GM23338 (cell line): Measurements from ENCODE around the gene CLC. TPM values are rescaled to one million over a fixed set of nuclear protein-coding genes. Genes with fewer than 3 reads are reported as not detected.

ENCODE experiments used
- ATAC-seq: fragments of 200-7000 bp; cut with Tn5 transposase; 3 replicates; pipeline ENCODE4 v1.9.1; 2020
- DNase-seq: peaks from one replicate; pipeline ENCODE4 v3.0.0-alpha.2; 2015; ENCODE audit warnings: low spot score
- H2AFZ ChIP-seq: fragments of 200-600 bp; sonication (generic); 2 replicates; pipeline ENCODE4 v1.8.0; 2016; ENCODE audit warnings: antibody characterized with exemption, mild to moderate bottlenecking, moderate library complexity
- H3F3A ChIP-seq: fragments of 200-600 bp; sonication (generic); replicated peaks from 2 replicates; pipeline ENCODE4 v1.8.0; 2017; ENCODE audit warnings: antibody characterized with exemption, mixed run types, low read depth
- H3K27ac ChIP-seq: fragments of 200-600 bp; sonication (generic); 2 replicates; pipeline ENCODE4 v1.6.1; 2016; ENCODE audit warnings: low read depth
- H3K27me3 ChIP-seq: fragments of 200-600 bp; sonication (generic); 2 replicates; pipeline ENCODE4 v1.8.0; 2016; ENCODE audit warnings: mild to moderate bottlenecking, mixed run types, moderate library complexity; ENCODE audit not compliant: insufficient read depth
- H3K36me3 ChIP-seq: fragments of 200-600 bp; sonication (generic); 2 replicates; pipeline ENCODE4 v1.8.0; 2016; ENCODE audit warnings: mild to moderate bottlenecking; ENCODE audit not compliant: insufficient read depth
- H3K4me1 ChIP-seq: fragments of 200-600 bp; sonication (generic); 2 replicates; pipeline ENCODE4 v1.8.0; 2016; ENCODE audit warnings: mild to moderate bottlenecking, moderate library complexity; ENCODE audit not compliant: insufficient read depth
- H3K4me2 ChIP-seq: fragments of 200-600 bp; sonication (generic); 2 replicates; pipeline ENCODE4 v1.7.1; 2017; ENCODE audit warnings: mixed run types
- H3K4me3 ChIP-seq: fragments of 200-600 bp; sonication (generic); 2 replicates; pipeline ENCODE4 v1.6.1; 2016; ENCODE audit warnings: mixed run types
- H3K79me2 ChIP-seq: fragments of 200-600 bp; sonication (generic); replicated peaks from 2 replicates; pipeline ENCODE4 v1.8.0; 2017; ENCODE audit warnings: mild to moderate bottlenecking; ENCODE audit not compliant: insufficient read depth
- H3K9me2 ChIP-seq: fragments of 200-600 bp; sonication (generic); 2 replicates; pipeline ENCODE4 v1.8.0; 2017; ENCODE audit not compliant: insufficient read depth
- H4K20me1 ChIP-seq: fragments of 200-600 bp; sonication (generic); replicated peaks from 2 replicates; pipeline ENCODE4 v1.8.0; 2017; ENCODE audit warnings: mild to moderate bottlenecking; ENCODE audit not compliant: insufficient read depth
- H3K27ac Mint-ChIP-seq: 2 replicates; pipeline ENCODE4 v1.8.0; 2020; ENCODE audit warnings: inconsistent platforms, mild to moderate bottlenecking, moderate library complexity, mixed read lengths
- H3K27me3 Mint-ChIP-seq: 3 replicates; pipeline ENCODE4 v1.8.0; 2022; ENCODE audit warnings: low read depth, mild to moderate bottlenecking, moderate library complexity, mixed read lengths, inconsistent platforms; ENCODE audit not compliant: insufficient read depth, poor library complexity
- H3K36me3 Mint-ChIP-seq: 3 replicates; pipeline ENCODE4 v1.8.0; 2021; ENCODE audit warnings: low read depth, mild to moderate bottlenecking, inconsistent platforms, moderate library complexity, mixed read lengths
- H3K4me1 Mint-ChIP-seq: 3 replicates; pipeline ENCODE4 v1.8.0; 2020; ENCODE audit warnings: mild to moderate bottlenecking, inconsistent platforms, mixed read lengths
- H3K4me3 Mint-ChIP-seq: 3 replicates; pipeline ENCODE4 v1.8.0; 2021; ENCODE audit warnings: moderate library complexity, mild to moderate bottlenecking, inconsistent platforms, mixed read lengths
- H3K9me3 Mint-ChIP-seq: 3 replicates; pipeline ENCODE4 v1.8.0; 2020; ENCODE audit warnings: moderate library complexity, mild to moderate bottlenecking, inconsistent platforms, mixed read lengths
- CREB1 ChIP-seq: fragments of 250-450 bp; sonication (Bioruptor Pico); IDR thresholded peaks from 2 replicates; pipeline ENCODE4 v1.5.0; 2020; ENCODE audit warnings: low read depth, mild to moderate bottlenecking, moderate library complexity
- CTCF ChIP-seq, 2 experiments: fragments of 200-600 bp in 1 of 2; sonication (generic) in 1 of 2; conservative IDR thresholded peaks; 2 replicates each; pipeline versions ENCODE4 v1.5.1 to v1.6.1; 2016 to 2017; ENCODE audit warnings: antibody characterized with exemption in 2 of 2, low read depth in 2 of 2, mild to moderate bottlenecking in 2 of 2, moderate library complexity in 1 of 2
- ETS1 ChIP-seq: IDR thresholded peaks from 2 replicates; pipeline ENCODE4 v1.6.1; 2016; ENCODE audit warnings: antibody characterized with exemption
- EZH2 ChIP-seq: fragments of 200-600 bp; sonication (generic); IDR thresholded peaks from one replicate; pipeline ENCODE4 v1.8.0; 2017; ENCODE audit warnings: antibody characterized with exemption, mild to moderate bottlenecking, low read depth; ENCODE audit not compliant: unreplicated experiment
- EZH2phosphoT487 ChIP-seq: fragments of 200-600 bp; sonication (generic); IDR thresholded peaks from one replicate; pipeline ENCODE4 v1.8.1; 2018; ENCODE audit warnings: antibody characterized with exemption; ENCODE audit not compliant: unreplicated experiment
- JUNB ChIP-seq: IDR thresholded peaks from one replicate; pipeline ENCODE4 v1.6.1; 2016; ENCODE audit warnings: antibody characterized with exemption; ENCODE audit not compliant: unreplicated experiment
- NANOG ChIP-seq: IDR thresholded peaks from 2 replicates; pipeline ENCODE4 v1.6.1; 2016; ENCODE audit warnings: antibody characterized with exemption, borderline replicate concordance
- POLR2AphosphoS5 ChIP-seq: IDR thresholded peaks from 2 replicates; pipeline ENCODE4 v1.6.1; 2016; ENCODE audit warnings: antibody characterized with exemption, low read depth
- STAT1 ChIP-seq: IDR thresholded peaks from one replicate; pipeline ENCODE4 v1.6.1; 2016; ENCODE audit warnings: antibody characterized with exemption; ENCODE audit not compliant: unreplicated experiment
- ZNF114 ChIP-seq: fragments of 250-450 bp; sonication (Bioruptor Pico); IDR thresholded peaks from 2 replicates; pipeline ENCODE4 v1.5.0; 2020; ENCODE audit warnings: mild to moderate bottlenecking, moderate library complexity
- ZNF331 ChIP-seq: fragments of 250-450 bp; sonication (Bioruptor Pico); IDR thresholded peaks from 2 replicates; pipeline ENCODE4 v1.5.0; 2020; ENCODE audit warnings: low read depth, mild to moderate bottlenecking, moderate library complexity
- ZNF462 ChIP-seq: fragments of 250-450 bp; sonication (Bioruptor Pico); IDR thresholded peaks from 2 replicates; pipeline ENCODE4 v1.5.0; 2020; ENCODE audit warnings: mild to moderate bottlenecking, moderate library complexity
- polyA plus RNA-seq: library from polyadenylated mRNA; unstranded; fragments of >200 nt; fragmentation: Nextera tagmentation; extraction: Ambion mirVana; gene quantifications from 2 replicates; pipeline ENCODE4 v1.2.1, GENCODE V29; 2016
- total RNA-seq: library from RNA; depleted of rRNA; stranded (reverse); fragments of >200 nt; shearing (Covaris generic); gene quantifications from 2 replicates; pipeline ENCODE4 v1.2.3, GENCODE V29; 2014

The CLC gene
- total and polyA plus RNA-seq, 2 experiments from 2014 or later: not detected

- no peaks in the 10 kb centered on the region for H4K20me1 ChIP-seq
- H3K27ac ChIP-seq: no peak overlapping the region
- Mint-ChIP-seq H3K4me3 (no peak overlapping the region), H3K27ac (no peak overlapping the region), H3K9me3 (peaks cover 3% of the 10 kb centered on the region; the same call in 1 of the 3 replicates), H3K4me1 (peaks cover 27% of the 10 kb centered on the region), H3K36me3 (no peaks in the 10 kb centered on the region; the same call in 2 of the 3 replicates), H3K27me3 (peaks cover 3% of the 10 kb centered on the region)
- H3K27me3 ChIP-seq: no peaks in the 10 kb centered on the region
- peak overlapping the region; percentile 25; the same call in 1 of the 2 replicates for H2AFZ ChIP-seq
- no peak for DNase-seq
- H3K4me3 ChIP-seq: no peak overlapping the region
- no peaks in the 10 kb centered on the region for H3K9me2 ChIP-seq
- H3K36me3 ChIP-seq: no peaks in the 10 kb centered on the region
- H3F3A ChIP-seq: no peaks in the 10 kb centered on the region; the same call in 1 of the 2 replicates
- ATAC-seq: no peak
- TF ChIP-seq NANOG (no peak), STAT1 (no peak), ETS1 (no peak), CREB1 (CRISPR knock-in tag) (no peak), EZH2 (no peak)
- H3K4me2 ChIP-seq: 0 out of 2 replicates have a peak overlapping the region, but pooled peaks have one; percentile 59
- H3K79me2 ChIP-seq: no peaks in the 10 kb centered on the region
- peaks cover 10% of the 10 kb centered on the region for H3K4me1 ChIP-seq
Measured at GRCh38 chr19:39768786-39769185, 31.0 kb upstream of the CLC start.

- no peaks in the 10 kb centered on the region for H3K27me3 ChIP-seq
- Mint-ChIP-seq H3K27me3 (peaks cover 3% of the 10 kb centered on the region), H3K36me3 (no peaks in the 10 kb centered on the region; the same call in 2 of the 3 replicates), H3K4me3 (no peak overlapping the region), H3K9me3 (peaks cover 3% of the 10 kb centered on the region; the same call in 1 of the 3 replicates), H3K27ac (no peak overlapping the region), H3K4me1 (peaks cover 27% of the 10 kb centered on the region)
- no peak overlapping the region for H3K4me2 ChIP-seq
- no peaks in the 10 kb centered on the region for H3K79me2 ChIP-seq
- no peaks in the 10 kb centered on the region; the same call in 1 of the 2 replicates for H3F3A ChIP-seq
- H2AFZ ChIP-seq: peak overlapping the region; percentile 25; the same call in 1 of the 2 replicates
- peaks cover 10% of the 10 kb centered on the region for H3K4me1 ChIP-seq
- DNase-seq (peak; percentile 5), ATAC-seq (no peak)
- H3K27ac ChIP-seq: no peak overlapping the region
- no peaks in the 10 kb centered on the region for H4K20me1 ChIP-seq
- H3K4me3 ChIP-seq: no peak overlapping the region
- H3K9me2 ChIP-seq: no peaks in the 10 kb centered on the region
- no peaks in the 10 kb centered on the region for H3K36me3 ChIP-seq
- TF ChIP-seq EZH2 (no peak), POLR2AphosphoS5 (no peak), ZNF114 (CRISPR knock-in tag) (no peak), JUNB (no peak), ZNF331 (CRISPR knock-in tag) (no peak), ETS1 (no peak), EZH2phosphoT487 (no peak), ZNF462 (CRISPR knock-in tag) (no peak), NANOG (no peak), CTCF (conservative IDR thresholded peaks at IDR 0.05; ENCODE audit: low read depth in 2 of 2) (no peak), CREB1 (CRISPR knock-in tag) (no peak)
Measured at GRCh38 chr19:39768334-39768733, 30.5 kb upstream of the CLC start.
